GM23338 (cell line): ENCODE results near the gene RAD51B. TPM values are rescaled to one million over a fixed set of nuclear protein-coding genes. Genes with fewer than 3 reads are reported as not detected.

Experiments used
- ATAC-seq: fragments of 200-7000 bp; cut with Tn5 transposase; 3 replicates; pipeline ENCODE4 v1.9.1; 2020
- DNase-seq: peaks from one replicate; pipeline ENCODE4 v3.0.0-alpha.2; 2015; ENCODE audit warnings: low spot score
- H2AFZ ChIP-seq: fragments of 200-600 bp; sonication (generic); 2 replicates; pipeline ENCODE4 v1.8.0; 2016; ENCODE audit warnings: antibody characterized with exemption, mild to moderate bottlenecking, moderate library complexity
- H3F3A ChIP-seq: fragments of 200-600 bp; sonication (generic); replicated peaks from 2 replicates; pipeline ENCODE4 v1.8.0; 2017; ENCODE audit warnings: antibody characterized with exemption, mixed run types, low read depth
- H3K27ac ChIP-seq: fragments of 200-600 bp; sonication (generic); 2 replicates; pipeline ENCODE4 v1.6.1; 2016; ENCODE audit warnings: low read depth
- H3K27me3 ChIP-seq: fragments of 200-600 bp; sonication (generic); 2 replicates; pipeline ENCODE4 v1.8.0; 2016; ENCODE audit warnings: mild to moderate bottlenecking, mixed run types, moderate library complexity; ENCODE audit not compliant: insufficient read depth
- H3K36me3 ChIP-seq: fragments of 200-600 bp; sonication (generic); 2 replicates; pipeline ENCODE4 v1.8.0; 2016; ENCODE audit warnings: mild to moderate bottlenecking; ENCODE audit not compliant: insufficient read depth
- H3K4me1 ChIP-seq: fragments of 200-600 bp; sonication (generic); 2 replicates; pipeline ENCODE4 v1.8.0; 2016; ENCODE audit warnings: mild to moderate bottlenecking, moderate library complexity; ENCODE audit not compliant: insufficient read depth
- H3K4me2 ChIP-seq: fragments of 200-600 bp; sonication (generic); 2 replicates; pipeline ENCODE4 v1.7.1; 2017; ENCODE audit warnings: mixed run types
- H3K4me3 ChIP-seq: fragments of 200-600 bp; sonication (generic); 2 replicates; pipeline ENCODE4 v1.6.1; 2016; ENCODE audit warnings: mixed run types
- H3K79me2 ChIP-seq: fragments of 200-600 bp; sonication (generic); replicated peaks from 2 replicates; pipeline ENCODE4 v1.8.0; 2017; ENCODE audit warnings: mild to moderate bottlenecking; ENCODE audit not compliant: insufficient read depth
- H3K9me2 ChIP-seq: fragments of 200-600 bp; sonication (generic); 2 replicates; pipeline ENCODE4 v1.8.0; 2017; ENCODE audit not compliant: insufficient read depth
- H4K20me1 ChIP-seq: fragments of 200-600 bp; sonication (generic); replicated peaks from 2 replicates; pipeline ENCODE4 v1.8.0; 2017; ENCODE audit warnings: mild to moderate bottlenecking; ENCODE audit not compliant: insufficient read depth
- H3K27ac Mint-ChIP-seq: 2 replicates; pipeline ENCODE4 v1.8.0; 2020; ENCODE audit warnings: inconsistent platforms, mild to moderate bottlenecking, moderate library complexity, mixed read lengths
- H3K27me3 Mint-ChIP-seq: 3 replicates; pipeline ENCODE4 v1.8.0; 2022; ENCODE audit warnings: low read depth, mild to moderate bottlenecking, moderate library complexity, mixed read lengths, inconsistent platforms; ENCODE audit not compliant: insufficient read depth, poor library complexity
- H3K36me3 Mint-ChIP-seq: 3 replicates; pipeline ENCODE4 v1.8.0; 2021; ENCODE audit warnings: low read depth, mild to moderate bottlenecking, inconsistent platforms, moderate library complexity, mixed read lengths
- H3K4me1 Mint-ChIP-seq: 3 replicates; pipeline ENCODE4 v1.8.0; 2020; ENCODE audit warnings: mild to moderate bottlenecking, inconsistent platforms, mixed read lengths
- H3K4me3 Mint-ChIP-seq: 3 replicates; pipeline ENCODE4 v1.8.0; 2021; ENCODE audit warnings: moderate library complexity, mild to moderate bottlenecking, inconsistent platforms, mixed read lengths
- H3K9me3 Mint-ChIP-seq: 3 replicates; pipeline ENCODE4 v1.8.0; 2020; ENCODE audit warnings: moderate library complexity, mild to moderate bottlenecking, inconsistent platforms, mixed read lengths
- CREB1 ChIP-seq: fragments of 250-450 bp; sonication (Bioruptor Pico); IDR thresholded peaks from 2 replicates; pipeline ENCODE4 v1.5.0; 2020; ENCODE audit warnings: low read depth, mild to moderate bottlenecking, moderate library complexity
- EZH2 ChIP-seq: fragments of 200-600 bp; sonication (generic); IDR thresholded peaks from one replicate; pipeline ENCODE4 v1.8.0; 2017; ENCODE audit warnings: antibody characterized with exemption, mild to moderate bottlenecking, low read depth; ENCODE audit not compliant: unreplicated experiment
- EZH2phosphoT487 ChIP-seq: fragments of 200-600 bp; sonication (generic); IDR thresholded peaks from one replicate; pipeline ENCODE4 v1.8.1; 2018; ENCODE audit warnings: antibody characterized with exemption; ENCODE audit not compliant: unreplicated experiment
- JUNB ChIP-seq: IDR thresholded peaks from one replicate; pipeline ENCODE4 v1.6.1; 2016; ENCODE audit warnings: antibody characterized with exemption; ENCODE audit not compliant: unreplicated experiment
- NANOG ChIP-seq: IDR thresholded peaks from 2 replicates; pipeline ENCODE4 v1.6.1; 2016; ENCODE audit warnings: antibody characterized with exemption, borderline replicate concordance
- POLR2AphosphoS5 ChIP-seq: IDR thresholded peaks from 2 replicates; pipeline ENCODE4 v1.6.1; 2016; ENCODE audit warnings: antibody characterized with exemption, low read depth
- STAT1 ChIP-seq: IDR thresholded peaks from one replicate; pipeline ENCODE4 v1.6.1; 2016; ENCODE audit warnings: antibody characterized with exemption; ENCODE audit not compliant: unreplicated experiment
- ZNF114 ChIP-seq: fragments of 250-450 bp; sonication (Bioruptor Pico); IDR thresholded peaks from 2 replicates; pipeline ENCODE4 v1.5.0; 2020; ENCODE audit warnings: mild to moderate bottlenecking, moderate library complexity
- ZNF331 ChIP-seq: fragments of 250-450 bp; sonication (Bioruptor Pico); IDR thresholded peaks from 2 replicates; pipeline ENCODE4 v1.5.0; 2020; ENCODE audit warnings: low read depth, mild to moderate bottlenecking, moderate library complexity
- polyA plus RNA-seq: library from polyadenylated mRNA; unstranded; fragments of >200 nt; fragmentation: Nextera tagmentation; extraction: Ambion mirVana; gene quantifications from 2 replicates; pipeline ENCODE4 v1.2.1, GENCODE V29; 2016
- total RNA-seq: library from RNA; depleted of rRNA; stranded (reverse); fragments of >200 nt; shearing (Covaris generic); gene quantifications from 2 replicates; pipeline ENCODE4 v1.2.3, GENCODE V29; 2014
- TF ChIP-seq, protein P1 (sequence below), 2 experiments: fragments of 200-600 bp in 1 of 2; sonication (generic) in 1 of 2; conservative IDR thresholded peaks; 2 replicates each; pipeline versions ENCODE4 v1.5.1 to v1.6.1; 2016 to 2017; ENCODE audit warnings: antibody characterized with exemption in 2 of 2, low read depth in 2 of 2, mild to moderate bottlenecking in 2 of 2, moderate library complexity in 1 of 2
- TF ChIP-seq, protein P2 (sequence below): IDR thresholded peaks from 2 replicates; pipeline ENCODE4 v1.6.1; 2016; ENCODE audit warnings: antibody characterized with exemption
- TF ChIP-seq, protein P3 (sequence below): fragments of 250-450 bp; sonication (Bioruptor Pico); IDR thresholded peaks from 2 replicates; pipeline ENCODE4 v1.5.0; 2020; ENCODE audit warnings: mild to moderate bottlenecking, moderate library complexity
- TF ChIP-seq, protein P4 (sequence below): IDR thresholded peaks from one replicate; pipeline ENCODE4 v1.6.1; 2018; ENCODE audit warnings: antibody characterized with exemption; ENCODE audit not compliant: unreplicated experiment

Gene RAD51B
- total and polyA plus RNA-seq, 2 experiments from 2014 or later: 15.7 to 29.1 TPM

DNA sequence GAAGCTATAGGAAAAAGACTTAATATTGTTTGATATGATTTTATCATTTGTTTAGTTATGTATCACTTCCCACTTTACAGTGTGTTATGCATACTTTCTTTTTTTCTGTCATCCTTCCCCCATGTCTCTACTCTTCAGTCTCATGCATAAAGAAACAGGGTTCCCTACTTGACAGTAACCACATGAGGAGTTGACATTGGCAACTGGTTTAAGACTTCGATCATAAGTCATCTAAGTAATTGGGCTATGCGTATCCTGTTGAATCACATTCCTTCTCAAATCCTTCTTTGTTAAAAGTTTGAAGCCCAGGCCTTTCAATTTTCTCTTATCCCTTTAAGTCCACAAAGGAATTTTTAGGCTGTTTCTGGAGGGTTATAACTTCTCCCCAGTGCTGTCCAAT is 358.7 kb downstream of the RAD51B start:
- peaks cover 18% of the 10 kb centered on the region for H3K4me1 ChIP-seq
- 0 out of 2 replicates have a peak, but pooled peaks cover 3% of the 10 kb centered on the region for H3K9me2 ChIP-seq
- peaks cover 5% of the 10 kb centered on the region for H3K27me3 Mint-ChIP-seq
- H3K27ac Mint-ChIP-seq: no peak overlapping the region
- ATAC-seq: no peak
- H3K36me3 ChIP-seq: no peaks in the 10 kb centered on the region
- H3K4me3 Mint-ChIP-seq: no peak overlapping the region
- no peaks in the 10 kb centered on the region for H3K79me2 ChIP-seq
- H2AFZ ChIP-seq: no peak overlapping the region
- no peaks in the 10 kb centered on the region for H3F3A ChIP-seq
- DNase-seq: peak; percentile 28
- H4K20me1 ChIP-seq: no peaks in the 10 kb centered on the region
- 0 out of 2 replicates have a peak, but pooled peaks cover 4% of the 10 kb centered on the region for H3K27me3 ChIP-seq
- no peak overlapping the region for H3K27ac ChIP-seq
- H3K4me1 Mint-ChIP-seq: peaks cover 27% of the 10 kb centered on the region
- peak overlapping the region; percentile 48 for H3K4me2 ChIP-seq
- TF ChIP-seq EZH2 (no peak), STAT1 (no peak), JUNB (no peak), CREB1 (CRISPR knock-in tag) (no peak), NANOG (no peak), EZH2phosphoT487 (no peak), ZNF331 (no peak), ZNF114 (CRISPR knock-in tag) (no peak), POLR2AphosphoS5 (no peak)
- TF ChIP-seq, protein P1, sequence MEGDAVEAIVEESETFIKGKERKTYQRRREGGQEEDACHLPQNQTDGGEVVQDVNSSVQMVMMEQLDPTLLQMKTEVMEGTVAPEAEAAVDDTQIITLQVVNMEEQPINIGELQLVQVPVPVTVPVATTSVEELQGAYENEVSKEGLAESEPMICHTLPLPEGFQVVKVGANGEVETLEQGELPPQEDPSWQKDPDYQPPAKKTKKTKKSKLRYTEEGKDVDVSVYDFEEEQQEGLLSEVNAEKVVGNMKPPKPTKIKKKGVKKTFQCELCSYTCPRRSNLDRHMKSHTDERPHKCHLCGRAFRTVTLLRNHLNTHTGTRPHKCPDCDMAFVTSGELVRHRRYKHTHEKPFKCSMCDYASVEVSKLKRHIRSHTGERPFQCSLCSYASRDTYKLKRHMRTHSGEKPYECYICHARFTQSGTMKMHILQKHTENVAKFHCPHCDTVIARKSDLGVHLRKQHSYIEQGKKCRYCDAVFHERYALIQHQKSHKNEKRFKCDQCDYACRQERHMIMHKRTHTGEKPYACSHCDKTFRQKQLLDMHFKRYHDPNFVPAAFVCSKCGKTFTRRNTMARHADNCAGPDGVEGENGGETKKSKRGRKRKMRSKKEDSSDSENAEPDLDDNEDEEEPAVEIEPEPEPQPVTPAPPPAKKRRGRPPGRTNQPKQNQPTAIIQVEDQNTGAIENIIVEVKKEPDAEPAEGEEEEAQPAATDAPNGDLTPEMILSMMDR (conservative IDR thresholded peaks at IDR 0.05; ENCODE audit: low read depth in 2 of 2): no peak
- TF ChIP-seq, protein P2, sequence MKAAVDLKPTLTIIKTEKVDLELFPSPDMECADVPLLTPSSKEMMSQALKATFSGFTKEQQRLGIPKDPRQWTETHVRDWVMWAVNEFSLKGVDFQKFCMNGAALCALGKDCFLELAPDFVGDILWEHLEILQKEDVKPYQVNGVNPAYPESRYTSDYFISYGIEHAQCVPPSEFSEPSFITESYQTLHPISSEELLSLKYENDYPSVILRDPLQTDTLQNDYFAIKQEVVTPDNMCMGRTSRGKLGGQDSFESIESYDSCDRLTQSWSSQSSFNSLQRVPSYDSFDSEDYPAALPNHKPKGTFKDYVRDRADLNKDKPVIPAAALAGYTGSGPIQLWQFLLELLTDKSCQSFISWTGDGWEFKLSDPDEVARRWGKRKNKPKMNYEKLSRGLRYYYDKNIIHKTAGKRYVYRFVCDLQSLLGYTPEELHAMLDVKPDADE: no peak
- TF ChIP-seq, protein P3, sequence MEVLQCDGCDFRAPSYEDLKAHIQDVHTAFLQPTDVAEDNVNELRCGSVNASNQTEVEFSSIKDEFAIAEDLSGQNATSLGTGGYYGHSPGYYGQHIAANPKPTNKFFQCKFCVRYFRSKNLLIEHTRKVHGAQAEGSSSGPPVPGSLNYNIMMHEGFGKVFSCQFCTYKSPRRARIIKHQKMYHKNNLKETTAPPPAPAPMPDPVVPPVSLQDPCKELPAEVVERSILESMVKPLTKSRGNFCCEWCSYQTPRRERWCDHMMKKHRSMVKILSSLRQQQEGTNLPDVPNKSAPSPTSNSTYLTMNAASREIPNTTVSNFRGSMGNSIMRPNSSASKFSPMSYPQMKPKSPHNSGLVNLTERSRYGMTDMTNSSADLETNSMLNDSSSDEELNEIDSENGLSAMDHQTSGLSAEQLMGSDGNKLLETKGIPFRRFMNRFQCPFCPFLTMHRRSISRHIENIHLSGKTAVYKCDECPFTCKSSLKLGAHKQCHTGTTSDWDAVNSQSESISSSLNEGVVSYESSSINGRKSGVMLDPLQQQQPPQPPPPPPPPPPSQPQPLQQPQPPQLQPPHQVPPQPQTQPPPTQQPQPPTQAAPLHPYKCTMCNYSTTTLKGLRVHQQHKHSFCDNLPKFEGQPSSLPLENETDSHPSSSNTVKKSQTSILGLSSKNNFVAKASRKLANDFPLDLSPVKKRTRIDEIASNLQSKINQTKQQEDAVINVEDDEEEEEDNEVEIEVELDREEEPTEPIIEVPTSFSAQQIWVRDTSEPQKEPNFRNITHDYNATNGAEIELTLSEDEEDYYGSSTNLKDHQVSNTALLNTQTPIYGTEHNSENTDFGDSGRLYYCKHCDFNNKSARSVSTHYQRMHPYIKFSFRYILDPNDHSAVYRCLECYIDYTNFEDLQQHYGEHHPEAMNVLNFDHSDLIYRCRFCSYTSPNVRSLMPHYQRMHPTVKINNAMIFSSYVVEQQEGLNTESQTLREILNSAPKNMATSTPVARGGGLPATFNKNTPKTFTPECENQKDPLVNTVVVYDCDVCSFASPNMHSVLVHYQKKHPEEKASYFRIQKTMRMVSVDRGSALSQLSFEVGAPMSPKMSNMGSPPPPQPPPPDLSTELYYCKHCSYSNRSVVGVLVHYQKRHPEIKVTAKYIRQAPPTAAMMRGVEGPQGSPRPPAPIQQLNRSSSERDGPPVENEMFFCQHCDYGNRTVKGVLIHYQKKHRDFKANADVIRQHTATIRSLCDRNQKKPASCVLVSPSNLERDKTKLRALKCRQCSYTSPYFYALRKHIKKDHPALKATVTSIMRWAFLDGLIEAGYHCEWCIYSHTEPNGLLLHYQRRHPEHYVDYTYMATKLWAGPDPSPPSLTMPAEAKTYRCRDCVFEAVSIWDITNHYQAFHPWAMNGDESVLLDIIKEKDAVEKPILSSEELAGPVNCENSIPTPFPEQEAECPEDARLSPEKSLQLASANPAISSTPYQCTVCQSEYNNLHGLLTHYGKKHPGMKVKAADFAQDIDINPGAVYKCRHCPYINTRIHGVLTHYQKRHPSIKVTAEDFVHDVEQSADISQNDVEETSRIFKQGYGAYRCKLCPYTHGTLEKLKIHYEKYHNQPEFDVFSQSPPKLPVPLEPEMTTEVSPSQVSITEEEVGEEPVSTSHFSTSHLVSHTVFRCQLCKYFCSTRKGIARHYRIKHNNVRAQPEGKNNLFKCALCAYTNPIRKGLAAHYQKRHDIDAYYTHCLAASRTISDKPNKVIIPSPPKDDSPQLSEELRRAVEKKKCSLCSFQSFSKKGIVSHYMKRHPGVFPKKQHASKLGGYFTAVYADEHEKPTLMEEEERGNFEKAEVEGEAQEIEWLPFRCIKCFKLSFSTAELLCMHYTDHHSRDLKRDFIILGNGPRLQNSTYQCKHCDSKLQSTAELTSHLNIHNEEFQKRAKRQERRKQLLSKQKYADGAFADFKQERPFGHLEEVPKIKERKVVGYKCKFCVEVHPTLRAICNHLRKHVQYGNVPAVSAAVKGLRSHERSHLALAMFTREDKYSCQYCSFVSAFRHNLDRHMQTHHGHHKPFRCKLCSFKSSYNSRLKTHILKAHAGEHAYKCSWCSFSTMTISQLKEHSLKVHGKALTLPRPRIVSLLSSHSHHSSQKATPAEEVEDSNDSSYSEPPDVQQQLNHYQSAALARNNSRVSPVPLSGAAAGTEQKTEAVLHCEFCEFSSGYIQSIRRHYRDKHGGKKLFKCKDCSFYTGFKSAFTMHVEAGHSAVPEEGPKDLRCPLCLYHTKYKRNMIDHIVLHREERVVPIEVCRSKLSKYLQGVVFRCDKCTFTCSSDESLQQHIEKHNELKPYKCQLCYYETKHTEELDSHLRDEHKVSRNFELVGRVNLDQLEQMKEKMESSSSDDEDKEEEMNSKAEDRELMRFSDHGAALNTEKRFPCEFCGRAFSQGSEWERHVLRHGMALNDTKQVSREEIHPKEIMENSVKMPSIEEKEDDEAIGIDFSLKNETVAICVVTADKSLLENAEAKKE (CRISPR knock-in tag): no peak
- TF ChIP-seq, protein P4, sequence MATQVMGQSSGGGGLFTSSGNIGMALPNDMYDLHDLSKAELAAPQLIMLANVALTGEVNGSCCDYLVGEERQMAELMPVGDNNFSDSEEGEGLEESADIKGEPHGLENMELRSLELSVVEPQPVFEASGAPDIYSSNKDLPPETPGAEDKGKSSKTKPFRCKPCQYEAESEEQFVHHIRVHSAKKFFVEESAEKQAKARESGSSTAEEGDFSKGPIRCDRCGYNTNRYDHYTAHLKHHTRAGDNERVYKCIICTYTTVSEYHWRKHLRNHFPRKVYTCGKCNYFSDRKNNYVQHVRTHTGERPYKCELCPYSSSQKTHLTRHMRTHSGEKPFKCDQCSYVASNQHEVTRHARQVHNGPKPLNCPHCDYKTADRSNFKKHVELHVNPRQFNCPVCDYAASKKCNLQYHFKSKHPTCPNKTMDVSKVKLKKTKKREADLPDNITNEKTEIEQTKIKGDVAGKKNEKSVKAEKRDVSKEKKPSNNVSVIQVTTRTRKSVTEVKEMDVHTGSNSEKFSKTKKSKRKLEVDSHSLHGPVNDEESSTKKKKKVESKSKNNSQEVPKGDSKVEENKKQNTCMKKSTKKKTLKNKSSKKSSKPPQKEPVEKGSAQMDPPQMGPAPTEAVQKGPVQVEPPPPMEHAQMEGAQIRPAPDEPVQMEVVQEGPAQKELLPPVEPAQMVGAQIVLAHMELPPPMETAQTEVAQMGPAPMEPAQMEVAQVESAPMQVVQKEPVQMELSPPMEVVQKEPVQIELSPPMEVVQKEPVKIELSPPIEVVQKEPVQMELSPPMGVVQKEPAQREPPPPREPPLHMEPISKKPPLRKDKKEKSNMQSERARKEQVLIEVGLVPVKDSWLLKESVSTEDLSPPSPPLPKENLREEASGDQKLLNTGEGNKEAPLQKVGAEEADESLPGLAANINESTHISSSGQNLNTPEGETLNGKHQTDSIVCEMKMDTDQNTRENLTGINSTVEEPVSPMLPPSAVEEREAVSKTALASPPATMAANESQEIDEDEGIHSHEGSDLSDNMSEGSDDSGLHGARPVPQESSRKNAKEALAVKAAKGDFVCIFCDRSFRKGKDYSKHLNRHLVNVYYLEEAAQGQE: no peak
- H3K4me3 ChIP-seq: no peak overlapping the region
- no peaks in the 10 kb centered on the region for H3K36me3 Mint-ChIP-seq
- H3K9me3 Mint-ChIP-seq: no peaks in the 10 kb centered on the region
